ENCODE results near the gene SDHAF2.
"Not testable (repeated sequence)": the region's sequence is repeated elsewhere in the genome, so short reads cannot be mapped to it uniquely, and the experiment has no call there.

SDHAF2 gene

GRCh38 chr11:61472282-61472681, 42.4 kb downstream of the SDHAF2 start:
- Histone ChIP-seq H3K27ac (ENCODE audit: low read depth, low read length) (peak overlapping the region; percentile 78), H3K9ac (ENCODE audit: low read length) (no peak overlapping the region), H3K4me1 (ENCODE audit: control insufficient read depth, insufficient read depth, low read length) (peaks cover 9% of the 10 kb centered on the region), H3K36me3 (ENCODE audit: control insufficient read depth, insufficient read depth, low read length) (no peaks in the 10 kb centered on the region), H3K27me3 (ENCODE audit: control insufficient read depth, insufficient read depth, low read length) (no peaks in the 10 kb centered on the region), H3K4me3 (ENCODE audit: low read length) (no peak overlapping the region)

GRCh38 chr11:61472868-61473267, 42.9 kb downstream of the SDHAF2 start:
- Histone ChIP-seq H3K9ac (ENCODE audit: low read length) (no peak overlapping the region), H3K27me3 (ENCODE audit: control insufficient read depth, insufficient read depth, low read length) (no peaks in the 10 kb centered on the region), H3K4me1 (ENCODE audit: control insufficient read depth, insufficient read depth, low read length) (peaks cover 15% of the 10 kb centered on the region), H3K36me3 (ENCODE audit: control insufficient read depth, insufficient read depth, low read length) (no peaks in the 10 kb centered on the region), H3K27ac (ENCODE audit: low read depth, low read length) (peak overlapping the region; percentile 78), H3K4me3 (ENCODE audit: low read length) (no peak overlapping the region)

- peaks cover 15% of the 10 kb centered on the region for H3K4me1 ChIP-seq (ENCODE audit: control insufficient read depth, insufficient read depth, low read length)
- H3K27ac ChIP-seq (ENCODE audit: low read depth, low read length), result no peak overlapping the region
- no peak overlapping the region for H3K9ac ChIP-seq (ENCODE audit: low read length)
- H3K36me3 ChIP-seq (ENCODE audit: control insufficient read depth, insufficient read depth, low read length), result no peaks in the 10 kb centered on the region
- no peak overlapping the region for H3K4me3 ChIP-seq (ENCODE audit: low read length)
- no peaks in the 10 kb centered on the region for H3K27me3 ChIP-seq (ENCODE audit: control insufficient read depth, insufficient read depth, low read length)
Observed at GRCh38 chr11:61473370-61474012, 43.6 kb downstream of the SDHAF2 start.

- Histone ChIP-seq H3K36me3 (ENCODE audit: control insufficient read depth, insufficient read depth, low read length) (no peaks in the 10 kb centered on the region), H3K4me3 (ENCODE audit: low read length) (no peak overlapping the region), H3K9ac (ENCODE audit: low read length) (no peak overlapping the region), H3K4me1 (ENCODE audit: control insufficient read depth, insufficient read depth, low read length) (peaks cover 15% of the 10 kb centered on the region), H3K27me3 (ENCODE audit: control insufficient read depth, insufficient read depth, low read length) (no peaks in the 10 kb centered on the region), H3K27ac (ENCODE audit: low read depth, low read length) (no peak overlapping the region)
Observed at GRCh38 chr11:61474013-61474643, 44.2 kb downstream of the SDHAF2 start.

GRCh38 chr11:61475433-61475832, 45.5 kb downstream of the SDHAF2 start:
- Histone ChIP-seq H3K4me1 (ENCODE audit: control insufficient read depth, insufficient read depth, low read length) (peaks cover 15% of the 10 kb centered on the region), H3K4me3 (ENCODE audit: low read length) (no peak overlapping the region), H3K36me3 (ENCODE audit: control insufficient read depth, insufficient read depth, low read length) (no peaks in the 10 kb centered on the region), H3K9ac (ENCODE audit: low read length) (no peak overlapping the region), H3K27ac (ENCODE audit: low read depth, low read length) (no peak overlapping the region), H3K27me3 (ENCODE audit: control insufficient read depth, insufficient read depth, low read length) (no peaks in the 10 kb centered on the region)

- no peaks in the 10 kb centered on the region for H3K27me3 ChIP-seq (ENCODE audit: control insufficient read depth, insufficient read depth, low read length)
- no peak overlapping the region for H3K27ac ChIP-seq (ENCODE audit: low read depth, low read length)
- H3K9ac ChIP-seq (ENCODE audit: low read length), result no peak overlapping the region
- H3K4me3 ChIP-seq (ENCODE audit: low read length), result no peak overlapping the region
- H3K4me1 ChIP-seq (ENCODE audit: control insufficient read depth, insufficient read depth, low read length), result peaks cover 15% of the 10 kb centered on the region
- H3K36me3 ChIP-seq (ENCODE audit: control insufficient read depth, insufficient read depth, low read length), result no peaks in the 10 kb centered on the region
Observed at GRCh38 chr11:61476371-61476770, 46.4 kb downstream of the SDHAF2 start.

- Histone ChIP-seq H3K4me1 (ENCODE audit: control insufficient read depth, insufficient read depth, low read length) (peaks cover 14% of the 10 kb centered on the region), H3K36me3 (ENCODE audit: control insufficient read depth, insufficient read depth, low read length) (no peaks in the 10 kb centered on the region), H3K27ac (ENCODE audit: low read depth, low read length) (no peak overlapping the region), H3K4me3 (ENCODE audit: low read length) (no peak overlapping the region), H3K9ac (ENCODE audit: low read length) (no peak overlapping the region), H3K27me3 (ENCODE audit: control insufficient read depth, insufficient read depth, low read length) (no peaks in the 10 kb centered on the region)
Observed at GRCh38 chr11:61477126-61477525, 47.2 kb downstream of the SDHAF2 start.

GRCh38 chr11:61477727-61478148, 47.8 kb downstream of the SDHAF2 start:
- no peaks in the 10 kb centered on the region for H3K36me3 ChIP-seq (ENCODE audit: control insufficient read depth, insufficient read depth, low read length)
- no peak overlapping the region for H3K27ac ChIP-seq (ENCODE audit: low read depth, low read length)
- no peak overlapping the region for H3K9ac ChIP-seq (ENCODE audit: low read length)
- no peak overlapping the region for H3K4me3 ChIP-seq (ENCODE audit: low read length)
- no peaks in the 10 kb centered on the region for H3K27me3 ChIP-seq (ENCODE audit: control insufficient read depth, insufficient read depth, low read length)
- H3K4me1 ChIP-seq (ENCODE audit: control insufficient read depth, insufficient read depth, low read length), result peaks cover 8% of the 10 kb centered on the region

GRCh38 chr11:61479360-61480058, 49.6 kb downstream of the SDHAF2 start:
- not testable (repeated sequence) for H3K4me3 ChIP-seq (ENCODE audit: low read length); H3K27me3 ChIP-seq (ENCODE audit: control insufficient read depth, insufficient read depth, low read length); H3K9ac ChIP-seq (ENCODE audit: low read length); H3K4me1 ChIP-seq (ENCODE audit: control insufficient read depth, insufficient read depth, low read length); H3K36me3 ChIP-seq (ENCODE audit: control insufficient read depth, insufficient read depth, low read length); H3K27ac ChIP-seq (ENCODE audit: low read depth, low read length)

GRCh38 chr11:61480261-61480993, 50.5 kb downstream of the SDHAF2 start:
- H3K4me1 ChIP-seq (ENCODE audit: control insufficient read depth, insufficient read depth, low read length), result peaks cover 6% of the 10 kb centered on the region
- no peaks in the 10 kb centered on the region for H3K36me3 ChIP-seq (ENCODE audit: control insufficient read depth, insufficient read depth, low read length)
- H3K27me3 ChIP-seq (ENCODE audit: control insufficient read depth, insufficient read depth, low read length), result no peaks in the 10 kb centered on the region
- H3K4me3 ChIP-seq (ENCODE audit: low read length), result no peak overlapping the region
- H3K9ac ChIP-seq (ENCODE audit: low read length), result no peak overlapping the region
- H3K27ac ChIP-seq (ENCODE audit: low read depth, low read length), result no peak overlapping the region

GRCh38 chr11:61480994-61481335, 51.0 kb downstream of the SDHAF2 start:
- Histone ChIP-seq H3K4me3 (ENCODE audit: low read length) (no peak overlapping the region), H3K9ac (ENCODE audit: low read length) (no peak overlapping the region), H3K27ac (ENCODE audit: low read depth, low read length) (no peak overlapping the region), H3K4me1 (ENCODE audit: control insufficient read depth, insufficient read depth, low read length) (peaks cover 6% of the 10 kb centered on the region), H3K36me3 (ENCODE audit: control insufficient read depth, insufficient read depth, low read length) (no peaks in the 10 kb centered on the region), H3K27me3 (ENCODE audit: control insufficient read depth, insufficient read depth, low read length) (no peaks in the 10 kb centered on the region)

GRCh38 chr11:61481806-61482205, 51.9 kb downstream of the SDHAF2 start:
- no peaks in the 10 kb centered on the region for H3K27me3 ChIP-seq (ENCODE audit: control insufficient read depth, insufficient read depth, low read length)
- H3K27ac ChIP-seq (ENCODE audit: low read depth, low read length), result no peak overlapping the region
- peaks cover 6% of the 10 kb centered on the region for H3K4me1 ChIP-seq (ENCODE audit: control insufficient read depth, insufficient read depth, low read length)
- no peak overlapping the region for H3K4me3 ChIP-seq (ENCODE audit: low read length)
- no peaks in the 10 kb centered on the region for H3K36me3 ChIP-seq (ENCODE audit: control insufficient read depth, insufficient read depth, low read length)
- H3K9ac ChIP-seq (ENCODE audit: low read length), result no peak overlapping the region
